Endodermal cell (in vitro differentiated cells): ENCODE measurements around the gene CARS1. TPM values are rescaled to one million over a fixed set of nuclear protein-coding genes. Genes with fewer than 3 reads are reported as not detected.

Source experiments
- DNase-seq: peaks from one replicate; pipeline ENCODE4 v3.0.0-alpha.2; 2017
- H3K27ac ChIP-seq: 2 replicates; pipeline ENCODE4 v1.5.1; 2013; ENCODE audit warnings: mild to moderate bottlenecking, low read depth, low read length, moderate library complexity
- H3K27me3 ChIP-seq: 2 replicates; pipeline ENCODE4 v1.6.1; 2013; ENCODE audit warnings: mild to moderate bottlenecking, low read length, moderate library complexity; ENCODE audit not compliant: insufficient read depth, control insufficient read depth, poor library complexity, severe bottlenecking
- H3K36me3 ChIP-seq: 2 replicates; pipeline ENCODE4 v1.7.0; 2013; ENCODE audit warnings: mild to moderate bottlenecking, low read length, moderate library complexity; ENCODE audit not compliant: control insufficient read depth, insufficient read depth
- H3K4me1 ChIP-seq: one replicate; pipeline ENCODE4 v1.7.0; 2013; ENCODE audit warnings: low read length; ENCODE audit not compliant: control insufficient read depth, insufficient read depth
- H3K4me3 ChIP-seq: 2 replicates; pipeline ENCODE4 v1.5.1; 2013; ENCODE audit warnings: mild to moderate bottlenecking, low read length, moderate library complexity
- H3K9ac ChIP-seq: 2 replicates; pipeline ENCODE4 v1.6.1; 2013; ENCODE audit warnings: mild to moderate bottlenecking, low read length, moderate library complexity; ENCODE audit not compliant: poor library complexity, severe bottlenecking; ENCODE audit errors: extremely low read depth
- H3K9me3 ChIP-seq: 2 replicates; pipeline ENCODE4 v1.6.1; 2013; ENCODE audit warnings: mild to moderate bottlenecking, low read length, moderate library complexity; ENCODE audit not compliant: control insufficient read depth
- H3K27ac Mint-ChIP-seq: 2 replicates; pipeline ENCODE4 v1.8.0; 2020; ENCODE audit warnings: mixed read lengths
- H3K27me3 Mint-ChIP-seq: 2 replicates; pipeline ENCODE4 v1.8.0; 2021; ENCODE audit warnings: mild to moderate bottlenecking, mixed read lengths; ENCODE audit not compliant: insufficient read depth
- H3K36me3 Mint-ChIP-seq: 2 replicates; pipeline ENCODE4 v1.8.0; 2020; ENCODE audit warnings: low read depth, mixed read lengths
- H3K4me1 Mint-ChIP-seq: 2 replicates; pipeline ENCODE4 v1.8.0; 2020; ENCODE audit warnings: mixed read lengths
- H3K4me3 Mint-ChIP-seq: 2 replicates; pipeline ENCODE4 v1.8.0; 2020; ENCODE audit warnings: mild to moderate bottlenecking, moderate library complexity, mixed read lengths
- H3K9me3 Mint-ChIP-seq: 2 replicates; pipeline ENCODE4 v1.8.0; 2020; ENCODE audit warnings: mild to moderate bottlenecking, mixed read lengths
- WGBS, 2 experiments: methylation state at CpG; one replicate each; pipeline versions ENCODE4 v1.1.5 to v1.1.7; 2013; ENCODE audit warnings: missing lambda C conversion rate in 2 of 2, mixed read lengths in 1 of 2; ENCODE audit not compliant: insufficient coverage in 1 of 2, insufficient read length in 1 of 2; 5-methylcytosine and 5-hydroxymethylcytosine counted together
- total RNA-seq, 2 donors: library from RNA; stranded (reverse); fragmentation: NEBNext Ultra II Directional in 1 of 2; extraction: Animal tissue kit (Norgen Biotek cat#: 25700) in 1 of 2; gene quantifications; 2 replicates in 1 of 2; 3 replicates in 1 of 2; pipeline ENCODE4 v1.2.1, GENCODE V29; 2021
- TF ChIP-seq, protein P1 (sequence below): fragments of 200-600 bp; sonication (generic); conservative IDR thresholded peaks from 2 replicates; pipeline ENCODE4 v1.5.0; 2021; ENCODE audit warnings: antibody characterized with exemption, mild to moderate bottlenecking

Gene CARS1
- total RNA-seq, 2 donors from 2014 or later, result 48.0 to 52.8 TPM

DNA sequence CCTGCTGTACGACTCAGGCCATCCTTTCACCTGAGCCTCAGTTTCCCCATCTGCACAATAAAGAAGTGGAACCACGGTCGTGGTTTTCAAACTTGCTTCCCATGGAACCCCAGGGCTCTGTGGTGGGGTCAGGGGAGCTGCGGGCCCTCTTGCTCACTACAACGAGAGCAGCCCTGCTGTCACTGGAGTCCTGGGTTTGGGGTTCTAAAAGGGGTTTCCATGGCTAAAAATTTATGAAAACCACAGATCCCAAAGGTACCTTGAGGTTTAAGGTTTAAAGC, 45.4 kb upstream of the CARS1 start:
- H3K36me3 ChIP-seq, result no peaks in the 10 kb centered on the region
- TF ChIP-seq, protein P1, sequence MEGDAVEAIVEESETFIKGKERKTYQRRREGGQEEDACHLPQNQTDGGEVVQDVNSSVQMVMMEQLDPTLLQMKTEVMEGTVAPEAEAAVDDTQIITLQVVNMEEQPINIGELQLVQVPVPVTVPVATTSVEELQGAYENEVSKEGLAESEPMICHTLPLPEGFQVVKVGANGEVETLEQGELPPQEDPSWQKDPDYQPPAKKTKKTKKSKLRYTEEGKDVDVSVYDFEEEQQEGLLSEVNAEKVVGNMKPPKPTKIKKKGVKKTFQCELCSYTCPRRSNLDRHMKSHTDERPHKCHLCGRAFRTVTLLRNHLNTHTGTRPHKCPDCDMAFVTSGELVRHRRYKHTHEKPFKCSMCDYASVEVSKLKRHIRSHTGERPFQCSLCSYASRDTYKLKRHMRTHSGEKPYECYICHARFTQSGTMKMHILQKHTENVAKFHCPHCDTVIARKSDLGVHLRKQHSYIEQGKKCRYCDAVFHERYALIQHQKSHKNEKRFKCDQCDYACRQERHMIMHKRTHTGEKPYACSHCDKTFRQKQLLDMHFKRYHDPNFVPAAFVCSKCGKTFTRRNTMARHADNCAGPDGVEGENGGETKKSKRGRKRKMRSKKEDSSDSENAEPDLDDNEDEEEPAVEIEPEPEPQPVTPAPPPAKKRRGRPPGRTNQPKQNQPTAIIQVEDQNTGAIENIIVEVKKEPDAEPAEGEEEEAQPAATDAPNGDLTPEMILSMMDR, result no peak
- no peak overlapping the region for H3K27ac Mint-ChIP-seq
- no peaks in the 10 kb centered on the region for H3K9me3 ChIP-seq
- no peaks in the 10 kb centered on the region for H3K27me3 ChIP-seq
- no peaks in the 10 kb centered on the region for H3K4me1 ChIP-seq
- H3K9ac ChIP-seq, result no peak overlapping the region
- H3K4me1 Mint-ChIP-seq, result no peaks in the 10 kb centered on the region
- no peak overlapping the region for H3K27ac ChIP-seq
- no peak overlapping the region for H3K4me3 Mint-ChIP-seq
- H3K9me3 Mint-ChIP-seq, result no peaks in the 10 kb centered on the region
- H3K27me3 Mint-ChIP-seq, result peaks cover 3% of the 10 kb centered on the region
- no peaks in the 10 kb centered on the region for H3K36me3 Mint-ChIP-seq
- 93 to 100% methylated on average over 2 to 5 of the region's 5 CpGs for WGBS, 2 experiments
- no peak overlapping the region for H3K4me3 ChIP-seq
- no peak for DNase-seq

DNA sequence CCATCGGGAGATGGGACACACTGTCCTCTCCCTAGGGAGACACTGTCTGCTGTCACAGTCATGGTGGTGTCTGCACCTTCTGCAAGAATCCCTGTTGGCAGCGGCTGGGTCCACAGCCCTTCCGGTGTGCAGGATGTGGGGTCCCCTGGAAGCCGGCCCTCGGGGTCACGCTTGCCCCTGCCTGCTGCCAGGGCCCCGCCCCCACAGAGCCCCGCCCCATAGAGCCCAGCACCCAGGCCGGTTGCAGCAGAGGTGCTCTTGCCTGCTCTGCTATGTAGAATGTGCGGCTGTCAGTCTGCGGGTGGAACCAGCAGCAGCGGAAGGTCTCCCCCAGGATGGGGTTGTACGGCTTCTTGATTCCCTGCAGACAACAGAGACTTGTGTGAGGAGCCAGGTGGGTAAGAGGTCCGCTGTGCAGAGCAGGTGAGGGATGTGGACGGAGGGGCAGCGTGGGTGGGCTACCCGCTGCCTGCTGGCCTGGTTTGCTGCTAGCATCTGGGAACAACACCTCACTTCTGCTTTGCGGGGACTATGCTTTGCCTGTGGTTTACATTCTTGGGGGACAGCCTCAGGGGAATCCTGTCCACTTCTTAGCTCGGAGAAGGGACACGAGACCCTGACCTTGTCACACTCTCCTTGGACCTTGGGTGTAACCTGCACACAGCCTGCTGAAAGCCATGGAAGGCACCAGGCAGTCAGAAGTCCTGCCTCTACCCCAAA, 44.9 kb upstream of the CARS1 start:
- 89 to 91% methylated on average over 12 to 20 of the region's 20 CpGs for WGBS, 2 experiments
- Histone ChIP-seq H3K4me1 (no peaks in the 10 kb centered on the region), H3K9ac (no peak overlapping the region), H3K9me3 (no peaks in the 10 kb centered on the region), H3K27me3 (no peaks in the 10 kb centered on the region), H3K27ac (no peak overlapping the region), H3K4me3 (no peak overlapping the region), H3K36me3 (no peaks in the 10 kb centered on the region)
- H3K27ac Mint-ChIP-seq, result no peak overlapping the region
- H3K4me1 Mint-ChIP-seq, result no peaks in the 10 kb centered on the region
- no peak overlapping the region for H3K4me3 Mint-ChIP-seq
- TF ChIP-seq, protein P1, result no peak
- H3K9me3 Mint-ChIP-seq, result no peaks in the 10 kb centered on the region
- peaks cover 3% of the 10 kb centered on the region for H3K27me3 Mint-ChIP-seq
- no peaks in the 10 kb centered on the region for H3K36me3 Mint-ChIP-seq
- peak; percentile 40 for DNase-seq

DNA sequence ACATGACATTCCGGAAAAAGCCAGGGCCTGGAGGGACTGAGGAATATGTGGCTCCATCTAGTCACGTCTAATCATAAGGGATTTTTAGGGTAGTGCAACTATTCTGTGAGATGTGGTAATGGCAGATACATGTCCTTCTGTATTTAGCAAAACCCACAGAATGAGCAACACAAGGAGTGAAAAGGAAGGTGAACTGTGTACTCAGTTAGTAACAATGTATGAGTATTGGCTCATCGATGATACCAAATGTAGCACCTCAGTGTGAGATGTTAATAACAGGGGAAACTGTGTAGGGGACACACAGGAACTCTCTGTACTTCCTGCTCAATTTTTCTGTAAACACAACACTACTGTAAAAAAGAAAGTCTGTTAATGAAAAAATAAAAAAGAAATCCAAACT, 42.0 kb upstream of the CARS1 start:
- H3K27me3 ChIP-seq, result no peaks in the 10 kb centered on the region
- H3K9ac ChIP-seq, result no peak overlapping the region
- H3K9me3 ChIP-seq, result no peaks in the 10 kb centered on the region
- H3K27me3 Mint-ChIP-seq, result peaks cover 2% of the 10 kb centered on the region
- H3K4me3 Mint-ChIP-seq, result no peak overlapping the region
- no peak overlapping the region for H3K4me3 ChIP-seq
- no peak overlapping the region for H3K27ac Mint-ChIP-seq
- no peaks in the 10 kb centered on the region for H3K4me1 ChIP-seq
- H3K9me3 Mint-ChIP-seq, result peaks cover 7% of the 10 kb centered on the region
- no peak overlapping the region for H3K27ac ChIP-seq
- peaks cover 3% of the 10 kb centered on the region for H3K36me3 Mint-ChIP-seq
- no peaks in the 10 kb centered on the region for H3K4me1 Mint-ChIP-seq
- DNase-seq, result no peak
- WGBS, 2 experiments, result 89% methylated on average over 3 of the region's 3 CpGs
- TF ChIP-seq, protein P1, result no peak
- H3K36me3 ChIP-seq, result no peaks in the 10 kb centered on the region
